H1 (cell line): ENCODE data around the gene LTBP1. TPM values are rescaled to one million over a fixed set of nuclear protein-coding genes. Genes with fewer than 3 reads are reported as not detected.
A peak's percentile ranks its signal among the peaks of the same experiment; 100 is the strongest.

Source experiments
- CTCF ChIA-PET: fragments of 300-600 bp; sonication (Branson Sonifier 250); formaldehyde crosslinking; loops from one replicate; lab custom pipeline; 2021; ENCODE audit not compliant: partially characterized antibody; lab: Charles Lee
- POLR2A ChIA-PET: fragments of 300-600 bp; sonication (Branson Sonifier 250); formaldehyde crosslinking; loops from one replicate; lab custom pipeline; 2021; ENCODE audit warnings: inconsistent platforms; ENCODE audit not compliant: partially characterized antibody; lab: Charles Lee
- DNase-seq, 2 experiments: peaks; one replicate each; pipeline versions ENCODE4 v3.0.0 to v3.0.0-alpha.2; 2010 to 2022; ENCODE audit warnings: low spot score in 2 of 2, low read depth in 1 of 2, mixed read lengths in 1 of 2
- FAIRE-seq: peaks from 2 replicates; lab custom pipeline; 2011; peaks lifted over from hg19 to GRCh38; lab: Jason Lieb, UNC
- H2AFZ ChIP-seq: 2 replicates; pipeline ENCODE4 v1.8.1; 2012; ENCODE audit warnings: low read length, inconsistent platforms
- H2AK5ac ChIP-seq: 2 replicates; pipeline ENCODE4 v1.6.1; 2013; ENCODE audit warnings: low read depth, low read length
- H2BK120ac ChIP-seq: replicated peaks from 2 replicates; pipeline ENCODE3; 2013; ENCODE audit warnings: low read depth, low read length, inconsistent platforms
- H2BK12ac ChIP-seq: 2 replicates; pipeline ENCODE4 v1.6.1; 2013; ENCODE audit warnings: low read depth, low read length
- H2BK15ac ChIP-seq: 2 replicates; pipeline ENCODE4 v1.6.1; 2013; ENCODE audit warnings: low read length
- H2BK20ac ChIP-seq: 2 replicates; pipeline ENCODE4 v1.6.1; 2013; ENCODE audit warnings: low read length
- H2BK5ac ChIP-seq: 2 replicates; pipeline ENCODE4 v1.6.1; 2013; ENCODE audit warnings: low read depth, low read length
- H3K14ac ChIP-seq: 2 replicates; pipeline ENCODE4 v1.6.1; 2013; ENCODE audit warnings: inconsistent platforms; ENCODE audit not compliant: insufficient read length
- H3K18ac ChIP-seq: 2 replicates; pipeline ENCODE4 v1.6.1; 2013; ENCODE audit warnings: low read length; ENCODE audit errors: extremely low read depth
- H3K23ac ChIP-seq: 2 replicates; pipeline ENCODE4 v1.6.1; 2013; ENCODE audit warnings: inconsistent platforms; ENCODE audit not compliant: insufficient read length
- H3K23me2 ChIP-seq: 2 replicates; pipeline ENCODE4 v1.6.1; 2013; ENCODE audit warnings: low read depth, low read length
- H3K27ac ChIP-seq: 2 replicates; pipeline ENCODE4 v1.6.1; 2011; ENCODE audit warnings: low read depth, low read length, inconsistent platforms
- H3K27me3 ChIP-seq, 4 experiments: replicated peaks in 1 of 4; 1 replicate in 1 of 4; 2 replicates in 3 of 4; pipeline versions ENCODE4 v1.6.1 to v1.8.1; 2011 to 2013; ENCODE audit warnings: low read length in 3 of 4, mild to moderate bottlenecking in 3 of 4, inconsistent platforms in 2 of 4, mixed read lengths in 2 of 4, moderate library complexity in 1 of 4; ENCODE audit not compliant: control insufficient read depth in 3 of 4, insufficient read depth in 3 of 4; ENCODE audit errors: extremely low read depth in 1 of 4
- H3K36me3 ChIP-seq, 4 experiments: 2 replicates each; pipeline versions ENCODE4 v1.6.1 to v1.8.1; 2011 to 2013; ENCODE audit warnings: mild to moderate bottlenecking in 4 of 4, low read length in 3 of 4, moderate library complexity in 2 of 4, control low read depth in 1 of 4, inconsistent platforms in 1 of 4; ENCODE audit not compliant: insufficient read depth in 4 of 4, control insufficient read depth in 2 of 4
- H3K4ac ChIP-seq: replicated peaks from 2 replicates; pipeline ENCODE3; 2013; ENCODE audit warnings: low read length, low read depth, mixed read lengths, inconsistent platforms; ENCODE audit not compliant: insufficient read length
- H3K4me1 ChIP-seq, 4 experiments: replicated peaks in 1 of 4; 1 replicate in 1 of 4; 2 replicates in 3 of 4; pipeline versions ENCODE4 v1.6.1 to v1.8.1; 2011 to 2013; ENCODE audit warnings: low read length in 3 of 4, inconsistent platforms in 2 of 4, mixed read lengths in 1 of 4; ENCODE audit not compliant: insufficient read depth in 4 of 4, control insufficient read depth in 3 of 4
- H3K4me2 ChIP-seq, 2 experiments: 2 replicates each; pipeline versions ENCODE4 v1.6.1 to v1.8.1; 2011 to 2013; ENCODE audit warnings: low read depth in 2 of 2, low read length in 2 of 2, control low read depth in 1 of 2, inconsistent platforms in 1 of 2, mild to moderate bottlenecking in 1 of 2; ENCODE audit not compliant: insufficient read depth in 1 of 2
- H3K4me3 ChIP-seq, 4 experiments: fragments of 200-600, 300-600 bp in 1 of 4; sonication (generic), shearing (Covaris generic), sonication (Bioruptor Twin) in 1 of 4; 2 replicates each; pipeline versions ENCODE4 v1.5.1 to v1.8.1; 2011 to 2016; ENCODE audit warnings: low read length in 4 of 4, low read depth in 3 of 4, control low read depth in 2 of 4, inconsistent platforms in 2 of 4, mild to moderate bottlenecking in 2 of 4, mixed read lengths in 1 of 4, moderate library complexity in 1 of 4; ENCODE audit not compliant: insufficient read depth in 2 of 4; ENCODE audit errors: extremely low read depth in 1 of 4
- H3K56ac ChIP-seq: replicated peaks from 2 replicates; pipeline ENCODE3; 2013; ENCODE audit warnings: low read depth, mild to moderate bottlenecking, mixed read lengths, low read length, inconsistent platforms; ENCODE audit not compliant: insufficient read length
- H3K79me1 ChIP-seq: 2 replicates; pipeline ENCODE4 v1.6.1; 2013; ENCODE audit warnings: low read depth, low read length, control low read depth
- H3K79me2 ChIP-seq, 2 experiments: 2 replicates each; pipeline versions ENCODE4 v1.6.1 to v1.8.1; 2012 to 2013; ENCODE audit warnings: low read length in 2 of 2, mild to moderate bottlenecking in 2 of 2, inconsistent platforms in 1 of 2; ENCODE audit not compliant: insufficient read depth in 2 of 2, control insufficient read depth in 1 of 2
- H3K9ac ChIP-seq, 4 experiments: replicated peaks in 1 of 4; 1 replicate in 1 of 4; 2 replicates in 3 of 4; pipeline versions ENCODE4 v1.6.1 to v1.8.1; 2011 to 2013; ENCODE audit warnings: low read depth in 3 of 4, low read length in 3 of 4, control low read depth in 2 of 4, mild to moderate bottlenecking in 2 of 4, moderate library complexity in 2 of 4, inconsistent platforms in 1 of 4; ENCODE audit errors: extremely low read depth in 1 of 4
- H3K9me3 ChIP-seq, 2 experiments: 2 replicates each; pipeline versions ENCODE4 v1.6.1 to v1.8.1; 2012 to 2013; ENCODE audit warnings: mild to moderate bottlenecking in 2 of 2, moderate library complexity in 2 of 2, control low read depth in 1 of 2, inconsistent platforms in 1 of 2, low read depth in 1 of 2, low read length in 1 of 2, mixed read lengths in 1 of 2; ENCODE audit not compliant: insufficient read depth in 2 of 2
- H4K20me1 ChIP-seq, 2 experiments: replicated peaks in 1 of 2; 2 replicates each; pipeline versions ENCODE3 to v1.8.1; 2011 to 2013; ENCODE audit warnings: inconsistent platforms in 2 of 2, low read length in 2 of 2, mild to moderate bottlenecking in 1 of 2; ENCODE audit not compliant: insufficient read depth in 2 of 2, control insufficient read depth in 1 of 2
- H4K5ac ChIP-seq: 2 replicates; pipeline ENCODE4 v1.6.1; 2013; ENCODE audit warnings: low read length, low read depth, mixed read lengths, inconsistent platforms; ENCODE audit not compliant: insufficient read length
- H4K8ac ChIP-seq: 2 replicates; pipeline ENCODE4 v1.8.0; 2013; ENCODE audit warnings: mild to moderate bottlenecking, moderate library complexity, low read length, inconsistent platforms; ENCODE audit not compliant: insufficient read depth; ENCODE audit errors: extremely low read depth
- H4K91ac ChIP-seq: replicated peaks from 2 replicates; pipeline ENCODE3; 2013; ENCODE audit warnings: low read length, mixed read lengths, inconsistent platforms; ENCODE audit not compliant: insufficient read length
- ASH2L ChIP-seq: fragments of 200-600, 300-600 bp; sonication (generic); IDR thresholded peaks from one replicate; pipeline ENCODE4 v1.7.1; 2017; ENCODE audit warnings: low read length
- JUND ChIP-seq: IDR thresholded peaks from 2 replicates; pipeline ENCODE4 v1.6.1; 2011; ENCODE audit warnings: mild to moderate bottlenecking, improper control_type of control experiment, low read length
- MAFK ChIP-seq: IDR thresholded peaks from 2 replicates; pipeline ENCODE4 v1.6.1; 2012; ENCODE audit warnings: low read depth, mild to moderate bottlenecking, improper control_type of control experiment, low read length
- RAD21 ChIP-seq, 2 experiments: IDR thresholded peaks in 1 of 2; conservative IDR thresholded peaks in 1 of 2; 2 replicates each; pipeline ENCODE4 v1.6.1; 2011; ENCODE audit warnings: low read depth in 2 of 2, low read length in 2 of 2, improper control_type of control experiment in 1 of 2, inconsistent platforms in 1 of 2, mild to moderate bottlenecking in 1 of 2, moderate library complexity in 1 of 2
- WGBS, 2 experiments: shearing (Covaris generic) in 1 of 2; methylation state at CpG; one replicate each; pipeline versions ENCODE4 v1.1.6 to v1.1.7; 2013 to 2015; ENCODE audit warnings: low lambda C conversion rate in 2 of 2, mixed read lengths in 2 of 2, inconsistent platforms in 1 of 2, low coverage in 1 of 2, missing lambda C conversion rate in 1 of 2; ENCODE audit not compliant: insufficient replicate concordance in 2 of 2, insufficient coverage in 1 of 2, insufficient read length in 1 of 2; ENCODE audit errors: extremely low coverage in 1 of 2, missing lambda C conversion rate in 1 of 2; 5-methylcytosine and 5-hydroxymethylcytosine counted together
- polyA plus RNA-seq, 7 experiments: library from polyadenylated mRNA; depleted of rRNA in 3 of 7; stranded (reverse) in 5 of 7; unstranded in 2 of 7; fragments of >200 nt in 5 of 7; fragments of 200-250 nt in 2 of 7; gene quantifications; 1 replicate in 5 of 7; 2 replicates in 1 of 7; 4 replicates in 1 of 7; pipeline versions ENCODE4 v1.2.1 to v1.2.3, GENCODE V29; 2011 to 2013; ENCODE audit warnings: missing spikeins in 2 of 7, mixed read lengths in 2 of 7
- total RNA-seq: library from RNA; stranded (reverse); fragmentation: NEBNext Ultra II Directional; extraction: Animal tissue kit (Norgen Biotek cat#: 25700); gene quantifications from 2 replicates; pipeline ENCODE4 v1.2.1, GENCODE V29; 2021
- TF ChIP-seq, protein P1 (sequence below): IDR thresholded peaks from 2 replicates; pipeline ENCODE4 v1.6.1; 2011; ENCODE audit warnings: low read depth, mild to moderate bottlenecking, low read length; ENCODE audit not compliant: insufficient read depth

The LTBP1 gene
- total and polyA plus RNA-seq, 2 of the 8 experiments (the other 6 are each of a cell fraction or from before 2014, with no cell fraction given) = 15.4 to 24.7 TPM

DNA sequence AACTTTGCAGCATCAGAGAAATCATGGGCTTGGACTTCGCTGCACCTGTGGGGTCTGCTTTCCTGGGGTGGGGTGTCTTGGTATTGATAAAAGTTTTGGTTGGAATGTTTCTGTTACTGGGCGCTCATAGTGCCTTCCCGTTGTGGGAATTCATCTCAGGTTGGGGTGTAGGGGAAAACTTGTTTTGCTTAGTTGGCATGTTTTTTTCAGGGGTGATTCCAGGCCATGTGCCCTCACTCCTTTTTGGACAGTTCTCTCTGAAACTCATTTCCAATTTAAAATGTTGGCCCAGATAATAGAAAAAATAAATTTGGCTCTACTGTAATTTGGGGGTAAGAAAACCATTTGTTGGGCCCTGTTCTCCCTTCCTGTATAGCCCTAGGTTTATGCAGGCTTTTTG is 1.5 kb downstream of the LTBP1 start:
- H3K14ac ChIP-seq = no peak overlapping the region
- H3K79me2 ChIP-seq = no peaks in the 10 kb centered on the region
- TF ChIP-seq RAD21 (IDR thresholded peaks at IDR 0.05 in 1 of 2, conservative IDR thresholded peaks at IDR 0.05 in 1 of 2; ENCODE audit: low read depth in 2 of 2, low read length in 2 of 2) = no peak
- peak; percentile 68 for TF ChIP-seq MAFK
- TF ChIP-seq, protein P1, sequence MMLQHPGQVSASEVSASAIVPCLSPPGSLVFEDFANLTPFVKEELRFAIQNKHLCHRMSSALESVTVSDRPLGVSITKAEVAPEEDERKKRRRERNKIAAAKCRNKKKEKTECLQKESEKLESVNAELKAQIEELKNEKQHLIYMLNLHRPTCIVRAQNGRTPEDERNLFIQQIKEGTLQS = no peak
- TF ChIP-seq JUND = no peak
- TF ChIP-seq ASH2L = no peak
- H4K5ac ChIP-seq = no peak overlapping the region
- H3K27me3 ChIP-seq = no peaks in the 10 kb centered on the region
- no peak overlapping the region for H3K23ac ChIP-seq
- no peak overlapping the region for H2AK5ac ChIP-seq
- FAIRE-seq (no peak), DNase-seq (no peak)
- peaks cover 2 to 5% (median 3%) of the 10 kb centered on the region in 4 experiments; a peak in 3 of 7 replicates for H3K4me1 ChIP-seq
- peak overlapping the region in 2 of 4 experiments; percentile 4 to 54; a peak in 3 of 7 replicates for H3K9ac ChIP-seq
- H2BK20ac ChIP-seq = no peak overlapping the region
- no peak overlapping the region for H2AFZ ChIP-seq
- H3K4me3 ChIP-seq = peak overlapping the region; percentile 39 to 67 (median 52); a peak in 7 of 8 replicates
- WGBS, 2 experiments = 76% methylated on average over 3 of the region's 3 CpGs; no CpG with 5 or more reads in 1 of the 2 experiments
- no peaks in the 10 kb centered on the region for H3K36me3 ChIP-seq
- no peaks in the 10 kb centered on the region for H4K20me1 ChIP-seq
- peak overlapping the region; percentile 59 to 72 for H3K4me2 ChIP-seq
- no peaks in the 10 kb centered on the region for H3K9me3 ChIP-seq
- H3K27ac ChIP-seq = no peak overlapping the region
- POLR2A ChIA-PET = interaction anchor here (1.0 to 2.2 kb wide), 5 partner anchors 10 to 40 kb away, joined by 3 to 8 read pairs (median 4); no protein-coding TSS in a partner anchor
- H2BK5ac ChIP-seq = no peak overlapping the region
- 0 out of 2 replicates have a peak overlapping the region, but pooled peaks have one; percentile 16 for H2BK15ac ChIP-seq
- no peak overlapping the region for H2BK12ac ChIP-seq
- H3K4ac ChIP-seq = no peak overlapping the region
- no peak overlapping the region for H3K56ac ChIP-seq
- no peak overlapping the region for H4K8ac ChIP-seq
- H3K18ac ChIP-seq = no peak overlapping the region; the same call in 1 of the 2 replicates
- H3K23me2 ChIP-seq = peaks cover 13% of the 10 kb centered on the region
- H2BK120ac ChIP-seq = no peak overlapping the region
- no peaks in the 10 kb centered on the region; the same call in 1 of the 2 replicates for H3K79me1 ChIP-seq
- CTCF ChIA-PET = interaction anchor here (0.8 to 1.5 kb wide), 7 partner anchors 13 to 319 kb away, joined by 3 to 4 read pairs (median 3); no protein-coding TSS in a partner anchor
- H4K91ac ChIP-seq = no peak overlapping the region
